ENCODE data around the gene GALNT2. TPM values are rescaled to one million over a fixed set of nuclear protein-coding genes. Genes with fewer than 3 reads are reported as not detected.

The GALNT2 gene
- total and polyA plus RNA-seq, 10 of the 15 experiments (the other 5 are each of a cell fraction or from before 2014, with no cell fraction given): 0.52 to 27.7 (median 16.3) TPM

- ChIA-PET SMC1A (ENCODE audit: uncharacterized antibody, unreplicated experiment) (interaction anchor here (1.0 kb wide), 1 partner anchor 127 kb away, joined by 4 read pairs; no protein-coding TSS in a partner anchor), POLR2A (no interaction called here), CTCF (no interaction called here), RAD21 (ENCODE audit: unreplicated experiment) (no interaction called here)
- BruUV-seq (replicated peaks): no TSS peak
- FAIRE-seq (no peak), DNase-seq (ENCODE audit: low read depth, low spot score) (no peak), ATAC-seq (no peak)
- no peaks in the 10 kb centered on the region for H3K79me2 ChIP-seq (ENCODE audit: control insufficient read depth, insufficient read depth, low read length)
- no peaks in the 10 kb centered on the region for H3K27me3 ChIP-seq (replicated peaks in 1 of 2; ENCODE audit: control insufficient read depth in 2 of 2, insufficient read depth in 2 of 2, low read length in 1 of 2)
- WGBS (ENCODE audit: insufficient coverage, insufficient replicate concordance, low lambda C conversion rate, missing lambda C conversion rate): 4% methylated on average over 1 of the region's 1 CpG
- H4K20me1 ChIP-seq (ENCODE audit: control insufficient read depth, insufficient read depth): no peaks in the 10 kb centered on the region
- no peak overlapping the region for H3K4me2 ChIP-seq (ENCODE audit: control insufficient read depth, insufficient read depth)
- H3K9me3 ChIP-seq (replicated peaks; ENCODE audit: control insufficient read depth, insufficient read depth, low read length): no peaks in the 10 kb centered on the region
- in situ Hi-C loops (cut with MboI) (no loop called here), intact Hi-C loops (cut with micrococcal nuclease; ENCODE audit: unreplicated experiment) (no loop called here)
- H3K36me3 ChIP-seq (ENCODE audit: control insufficient read depth in 2 of 2, insufficient read depth in 2 of 2, low read length in 1 of 2): peaks cover 3 to 20% of the 10 kb centered on the region in 2 experiments
- H3K27ac ChIP-seq (ENCODE audit: control insufficient read depth, insufficient read depth): no peak overlapping the region
- H3K4me3 ChIP-seq: no peak overlapping the region
- no peak overlapping the region for H2AFZ ChIP-seq (ENCODE audit: control insufficient read depth, low read depth, low read length)
- TF ChIP-seq ZNF384 (IDR thresholded peaks at IDR 0.05; ENCODE audit: borderline replicate concordance, low read depth, low read length): no peak
- TF ChIP-seq EP300 (IDR thresholded peaks at IDR 0.05; ENCODE audit: borderline replicate concordance in 1 of 2, control insufficient read depth in 1 of 2, low read depth in 2 of 2, low read length in 2 of 2): no peak
- TF ChIP-seq, protein P1, sequence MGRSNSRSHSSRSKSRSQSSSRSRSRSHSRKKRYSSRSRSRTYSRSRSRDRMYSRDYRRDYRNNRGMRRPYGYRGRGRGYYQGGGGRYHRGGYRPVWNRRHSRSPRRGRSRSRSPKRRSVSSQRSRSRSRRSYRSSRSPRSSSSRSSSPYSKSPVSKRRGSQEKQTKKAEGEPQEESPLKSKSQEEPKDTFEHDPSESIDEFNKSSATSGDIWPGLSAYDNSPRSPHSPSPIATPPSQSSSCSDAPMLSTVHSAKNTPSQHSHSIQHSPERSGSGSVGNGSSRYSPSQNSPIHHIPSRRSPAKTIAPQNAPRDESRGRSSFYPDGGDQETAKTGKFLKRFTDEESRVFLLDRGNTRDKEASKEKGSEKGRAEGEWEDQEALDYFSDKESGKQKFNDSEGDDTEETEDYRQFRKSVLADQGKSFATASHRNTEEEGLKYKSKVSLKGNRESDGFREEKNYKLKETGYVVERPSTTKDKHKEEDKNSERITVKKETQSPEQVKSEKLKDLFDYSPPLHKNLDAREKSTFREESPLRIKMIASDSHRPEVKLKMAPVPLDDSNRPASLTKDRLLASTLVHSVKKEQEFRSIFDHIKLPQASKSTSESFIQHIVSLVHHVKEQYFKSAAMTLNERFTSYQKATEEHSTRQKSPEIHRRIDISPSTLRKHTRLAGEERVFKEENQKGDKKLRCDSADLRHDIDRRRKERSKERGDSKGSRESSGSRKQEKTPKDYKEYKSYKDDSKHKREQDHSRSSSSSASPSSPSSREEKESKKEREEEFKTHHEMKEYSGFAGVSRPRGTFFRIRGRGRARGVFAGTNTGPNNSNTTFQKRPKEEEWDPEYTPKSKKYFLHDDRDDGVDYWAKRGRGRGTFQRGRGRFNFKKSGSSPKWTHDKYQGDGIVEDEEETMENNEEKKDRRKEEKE (IDR thresholded peaks at IDR 0.05): no peak
- no peak for TF ChIP-seq HDAC2 (IDR thresholded peaks at IDR 0.05)
- TF ChIP-seq ATF7 (IDR thresholded peaks at IDR 0.05; ENCODE audit: low read depth): no peak
- TF ChIP-seq ZNF24 (IDR thresholded peaks at IDR 0.05): no peak
- TF ChIP-seq SREBF2 (IDR thresholded peaks at IDR 0.05; ENCODE audit: low read length): no peak
- TF ChIP-seq ZBED1 (IDR thresholded peaks at IDR 0.05; ENCODE audit: borderline replicate concordance): no peak
- no peak for TF ChIP-seq LARP7 (IDR thresholded peaks at IDR 0.05)
- no peak for TF ChIP-seq POU2F2 (IDR thresholded peaks at IDR 0.05; ENCODE audit: borderline replicate concordance, low read depth, low read length)
- TF ChIP-seq, protein P2, sequence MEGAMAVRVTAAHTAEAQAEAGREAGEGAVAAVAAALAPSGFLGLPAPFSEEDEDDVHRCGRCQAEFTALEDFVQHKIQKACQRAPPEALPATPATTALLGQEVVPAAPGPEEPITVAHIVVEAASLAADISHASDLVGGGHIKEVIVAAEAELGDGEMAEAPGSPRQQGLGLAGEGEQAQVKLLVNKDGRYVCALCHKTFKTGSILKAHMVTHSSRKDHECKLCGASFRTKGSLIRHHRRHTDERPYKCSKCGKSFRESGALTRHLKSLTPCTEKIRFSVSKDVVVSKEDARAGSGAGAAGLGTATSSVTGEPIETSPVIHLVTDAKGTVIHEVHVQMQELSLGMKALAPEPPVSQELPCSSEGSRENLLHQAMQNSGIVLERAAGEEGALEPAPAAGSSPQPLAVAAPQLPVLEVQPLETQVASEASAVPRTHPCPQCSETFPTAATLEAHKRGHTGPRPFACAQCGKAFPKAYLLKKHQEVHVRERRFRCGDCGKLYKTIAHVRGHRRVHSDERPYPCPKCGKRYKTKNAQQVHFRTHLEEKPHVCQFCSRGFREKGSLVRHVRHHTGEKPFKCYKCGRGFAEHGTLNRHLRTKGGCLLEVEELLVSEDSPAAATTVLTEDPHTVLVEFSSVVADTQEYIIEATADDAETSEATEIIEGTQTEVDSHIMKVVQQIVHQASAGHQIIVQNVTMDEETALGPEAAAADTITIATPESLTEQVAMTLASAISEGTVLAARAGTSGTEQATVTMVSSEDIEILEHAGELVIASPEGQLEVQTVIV (IDR thresholded peaks at IDR 0.05; ENCODE audit: borderline replicate concordance, partially characterized antibody): no peak
- TF ChIP-seq NFXL1 (IDR thresholded peaks at IDR 0.05; ENCODE audit: borderline replicate concordance): no peak
- TF ChIP-seq BRCA1 (IDR thresholded peaks at IDR 0.05; ENCODE audit: low read depth, low read length): no peak
- no peaks in the 10 kb centered on the region for H3K4me1 ChIP-seq (ENCODE audit: control insufficient read depth, insufficient read depth, low read length)
- H3K9ac ChIP-seq (ENCODE audit: control insufficient read depth, insufficient read depth, low read length): no peak overlapping the region
Measured at GRCh38 chr1:230260831-230261230, 193.8 kb downstream of the GALNT2 start.
